NCI-H1436 (cell line): Measurements from ENCODE around the gene RRAGB.
"Not testable (repeated sequence)": the region's sequence is repeated elsewhere in the genome, so short reads cannot be mapped to it uniquely, and the experiment has no call there.

ENCODE experiments used
- DNase-seq: peaks from one replicate; lab custom pipeline; 2025; lab: John Stamatoyannopoulos, UW

Gene RRAGB

GRCh38 chrX:55767100-55767499 is 49.6 kb downstream of the RRAGB start:
- DNase-seq = no peak

- DNase-seq = not testable (repeated sequence)
These were observed 56.9 kb downstream of the RRAGB start for GRCh38 chrX:55774419-55774818.

- no peak for DNase-seq
These were observed 60.0 kb downstream of the RRAGB start for GRCh38 chrX:55777596-55777995.

GRCh38 chrX:55778322-55778721 is 60.8 kb downstream of the RRAGB start:
- no peak for DNase-seq

- DNase-seq = no peak
These were observed 66.2 kb downstream of the RRAGB start for GRCh38 chrX:55783723-55784122.

GRCh38 chrX:55787063-55787462 is 69.5 kb downstream of the RRAGB start:
- DNase-seq = no peak

- no peak for DNase-seq
These were observed 70.2 kb downstream of the RRAGB start for GRCh38 chrX:55787727-55788126.

- DNase-seq = no peak
These were observed 76.9 kb downstream of the RRAGB start for GRCh38 chrX:55794405-55794804.

- no peak for DNase-seq
These were observed 78.9 kb downstream of the RRAGB start for GRCh38 chrX:55796496-55796895.

GRCh38 chrX:55801811-55802210 is 84.3 kb downstream of the RRAGB start:
- no peak for DNase-seq
